AG04449 (cell line): ENCODE data around the gene ATXN7L1.

Experiments
- CTCF ChIA-PET: fragments of 350-600 bp; formaldehyde crosslinking; extraction: SDS; loops from one replicate; lab custom pipeline; 2021; ENCODE audit warnings: antibody characterized with exemption; lab: Yijun Ruan, JAX
- POLR2A ChIA-PET: fragments of 400-600, 350-600 bp; formaldehyde crosslinking; extraction: SDS; loops from one replicate; lab custom pipeline; 2020; ENCODE audit warnings: antibody characterized with exemption, inconsistent platforms; lab: Yijun Ruan, JAX
- DNase-seq: peaks from one replicate; pipeline ENCODE4 v3.0.0-alpha.2; 2010; ENCODE audit warnings: low read depth, low spot score
- H3K4me3 ChIP-seq: 2 replicates; pipeline ENCODE4 v1.5.1; 2011; ENCODE audit warnings: low read depth, mild to moderate bottlenecking, control low read depth, low read length
- CTCF ChIP-seq: IDR thresholded peaks from one replicate; pipeline ENCODE4 v1.5.1; 2011; ENCODE audit warnings: mild to moderate bottlenecking, moderate library complexity, low read length, control low read depth, inconsistent platforms; ENCODE audit not compliant: insufficient read depth; ENCODE audit errors: missing control alignments

The ATXN7L1 gene

GRCh38 chr7:105788356-105788755 is 88.0 kb downstream of the ATXN7L1 start:
- ChIA-PET CTCF (no interaction called here), POLR2A (no interaction called here)
- no peak for TF ChIP-seq CTCF
- no peak overlapping the region for H3K4me3 ChIP-seq
- no peak for DNase-seq

DNA sequence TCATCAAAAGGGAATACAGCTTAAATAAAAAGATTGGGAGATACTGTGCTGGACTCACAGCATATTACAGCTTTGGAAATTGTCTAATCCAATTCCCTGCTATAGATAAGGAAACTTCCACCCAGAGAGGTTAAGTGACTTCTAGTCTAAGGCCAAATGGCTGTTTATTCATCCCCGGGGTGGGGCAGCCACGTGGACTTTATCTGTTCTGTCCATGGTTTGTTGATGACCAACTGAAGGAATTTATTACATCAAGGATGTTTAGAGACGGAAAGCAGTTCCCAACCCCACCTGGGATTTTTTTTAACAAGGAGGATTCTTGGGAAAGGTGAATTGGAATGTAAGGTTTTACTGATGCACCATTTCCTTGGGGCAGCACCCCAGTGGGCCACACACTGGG is 88.6 kb downstream of the ATXN7L1 start:
- CTCF ChIA-PET: interaction anchor here (2.0 kb wide), 1 partner anchor 11 kb away, joined by 7 read pairs; no protein-coding TSS in a partner anchor
- no peak overlapping the region for H3K4me3 ChIP-seq
- DNase-seq: no peak
- no peak for TF ChIP-seq CTCF
- POLR2A ChIA-PET: no interaction called here

DNA sequence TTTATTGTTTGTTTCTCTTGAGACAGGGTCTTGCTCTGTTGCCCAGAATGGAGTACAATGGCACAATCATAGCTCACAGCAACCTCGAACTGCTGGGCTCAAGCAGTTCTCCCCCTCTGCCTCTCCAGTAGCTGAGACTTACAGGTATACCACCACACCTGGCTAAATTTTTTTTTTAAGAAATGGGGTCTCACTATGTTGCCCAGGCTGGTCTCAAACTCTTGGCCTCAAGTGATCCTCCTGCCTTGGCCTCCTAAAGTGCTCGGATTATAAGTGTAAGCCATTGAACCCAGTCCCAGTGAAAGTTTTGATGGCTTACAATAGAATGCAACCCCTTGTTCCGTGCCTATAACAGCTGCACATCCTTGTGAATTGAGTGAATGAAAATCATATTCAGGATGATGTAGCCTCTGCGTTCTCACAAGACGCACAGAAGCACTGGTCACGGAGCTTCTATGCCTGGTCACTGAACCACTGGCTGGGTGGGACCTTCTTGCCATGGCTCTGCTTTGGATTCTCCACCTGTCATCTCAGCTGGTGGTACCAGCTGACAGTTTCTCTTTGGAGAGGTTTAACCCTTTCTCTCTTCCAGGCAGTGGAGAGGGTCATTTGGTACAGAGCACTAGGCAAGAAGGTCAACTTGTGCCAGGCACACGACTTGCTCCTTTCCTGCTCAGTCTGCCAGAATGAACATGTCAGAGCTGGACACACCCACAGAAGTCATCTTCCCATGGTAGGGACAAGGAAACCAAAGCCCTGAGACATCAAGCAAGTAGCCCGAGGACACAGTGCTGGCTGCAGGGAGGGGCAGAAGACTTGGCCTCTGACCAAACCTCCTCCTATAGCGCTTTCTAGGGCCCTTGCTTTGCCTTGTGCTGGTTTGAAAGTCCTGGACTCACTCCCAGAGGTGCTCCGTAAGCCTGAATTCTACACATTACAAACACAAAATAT is 89.6 kb downstream of the ATXN7L1 start:
- H3K4me3 ChIP-seq: no peak overlapping the region
- no peak for TF ChIP-seq CTCF
- ChIA-PET CTCF (interaction anchor here (1.1 to 2.0 kb wide), 2 partner anchors 12 to 26 kb away, joined by 3 to 7 read pairs; no protein-coding TSS in a partner anchor), POLR2A (interaction anchor here (0.5 kb wide), 1 partner anchor 255 kb away, joined by 3 read pairs; the partner anchor contains the start of gene RINT1)
- DNase-seq: no peak

- TF ChIP-seq CTCF: no peak
- peak; percentile 63 for DNase-seq
- POLR2A ChIA-PET: interaction anchor here (0.6 kb wide), 1 partner anchor 1380 kb away, joined by 3 read pairs; no protein-coding TSS in a partner anchor
- CTCF ChIA-PET: interaction anchor here (1.0 to 2.1 kb wide), 6 partner anchors 8 to 126 kb away, joined by 3 to 8 read pairs (median 4); partner anchors contain the start of gene ATXN7L1
- H3K4me3 ChIP-seq: no peak overlapping the region
These were observed 93.9 kb downstream of the ATXN7L1 start for GRCh38 chr7:105782391-105783042.

GRCh38 chr7:105779856-105780780 is 96.3 kb downstream of the ATXN7L1 start:
- ChIA-PET POLR2A (no interaction called here), CTCF (no interaction called here)
- no peak for DNase-seq
- TF ChIP-seq CTCF: no peak
- no peak overlapping the region for H3K4me3 ChIP-seq
